ENCODE results near the gene FAM135A.

- TF ChIP-seq, protein P1, sequence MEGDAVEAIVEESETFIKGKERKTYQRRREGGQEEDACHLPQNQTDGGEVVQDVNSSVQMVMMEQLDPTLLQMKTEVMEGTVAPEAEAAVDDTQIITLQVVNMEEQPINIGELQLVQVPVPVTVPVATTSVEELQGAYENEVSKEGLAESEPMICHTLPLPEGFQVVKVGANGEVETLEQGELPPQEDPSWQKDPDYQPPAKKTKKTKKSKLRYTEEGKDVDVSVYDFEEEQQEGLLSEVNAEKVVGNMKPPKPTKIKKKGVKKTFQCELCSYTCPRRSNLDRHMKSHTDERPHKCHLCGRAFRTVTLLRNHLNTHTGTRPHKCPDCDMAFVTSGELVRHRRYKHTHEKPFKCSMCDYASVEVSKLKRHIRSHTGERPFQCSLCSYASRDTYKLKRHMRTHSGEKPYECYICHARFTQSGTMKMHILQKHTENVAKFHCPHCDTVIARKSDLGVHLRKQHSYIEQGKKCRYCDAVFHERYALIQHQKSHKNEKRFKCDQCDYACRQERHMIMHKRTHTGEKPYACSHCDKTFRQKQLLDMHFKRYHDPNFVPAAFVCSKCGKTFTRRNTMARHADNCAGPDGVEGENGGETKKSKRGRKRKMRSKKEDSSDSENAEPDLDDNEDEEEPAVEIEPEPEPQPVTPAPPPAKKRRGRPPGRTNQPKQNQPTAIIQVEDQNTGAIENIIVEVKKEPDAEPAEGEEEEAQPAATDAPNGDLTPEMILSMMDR (IDR thresholded peaks at IDR 0.05; ENCODE audit: low read depth, low read length) = no peak
- TF ChIP-seq POLR2A (IDR thresholded peaks at IDR 0.05; ENCODE audit: extremely low read depth, insufficient read length) = no peak
Measured at GRCh38 chr6:70586114-70586513, 172.8 kb downstream of the FAM135A start.

Measured in NB4 (cell line).